Endothelial cell of umbilical vein (primary cell): ENCODE measurements around the gene IRS1. TPM values are rescaled to one million over a fixed set of nuclear protein-coding genes. Genes with fewer than 3 reads are reported as not detected.

Experiments used
- BruUV-seq: library from RNA; stranded (reverse); fragments of 400-500 nt; replicated peaks from 2 replicates; lab custom pipeline; 2021; lab: Mats Ljungman, UMichigan
- CTCF ChIA-PET: fragments of 300-600, 350-600 bp; sonication (Branson Sonifier 250); formaldehyde crosslinking; loops from one replicate; lab custom pipeline; 2021; ENCODE audit warnings: antibody characterized with exemption, inconsistent platforms; lab: Charles Lee
- POLR2A ChIA-PET: fragments of 300-600, 350-600 bp; sonication (Branson Sonifier 250); formaldehyde crosslinking; loops from one replicate; lab custom pipeline; 2021; ENCODE audit warnings: antibody characterized with exemption, inconsistent platforms; lab: Charles Lee
- DNase-seq: peaks from one replicate; pipeline ENCODE4 v3.0.0-alpha.2; 2011; ENCODE audit warnings: low read depth, low spot score
- FAIRE-seq: peaks from 2 replicates; lab custom pipeline; 2011; peaks lifted over from hg19 to GRCh38; lab: Jason Lieb, UNC
- H2AFZ ChIP-seq: 2 replicates; pipeline ENCODE4 v1.6.0; 2012; ENCODE audit warnings: low read depth, low read length, control low read depth, inconsistent platforms
- H3K27ac ChIP-seq: 2 replicates; pipeline ENCODE4 v1.5.1; 2011; ENCODE audit warnings: low read depth, mild to moderate bottlenecking, control low read depth, low read length, moderate library complexity; ENCODE audit not compliant: insufficient read depth
- H3K27me3 ChIP-seq, 2 experiments: 2 replicates each; pipeline versions ENCODE4 v1.6.0 to v1.6.1; 2011; ENCODE audit warnings: low read length in 2 of 2, mixed read lengths in 1 of 2; ENCODE audit not compliant: control insufficient read depth in 2 of 2, insufficient read depth in 2 of 2
- H3K36me3 ChIP-seq, 2 experiments: 2 replicates in 1 of 2; 3 replicates in 1 of 2; pipeline ENCODE4 v1.5.1; 2011; ENCODE audit warnings: low read length in 2 of 2, mild to moderate bottlenecking in 1 of 2, moderate library complexity in 1 of 2; ENCODE audit not compliant: control insufficient read depth in 2 of 2, insufficient read depth in 2 of 2; ENCODE audit errors: extremely low read depth in 1 of 2
- H3K4me1 ChIP-seq: 3 replicates; pipeline ENCODE4 v1.5.1; 2011; ENCODE audit warnings: mild to moderate bottlenecking, low read length; ENCODE audit not compliant: control insufficient read depth, insufficient read depth; ENCODE audit errors: extremely low read depth
- H3K4me2 ChIP-seq: 2 replicates; pipeline ENCODE4 v1.6.1; 2011; ENCODE audit warnings: low read length, control low read depth, mixed read lengths; ENCODE audit not compliant: insufficient read depth
- H3K4me3 ChIP-seq, 3 experiments: fragments of 200-600 bp in 1 of 3; sonication (generic), shearing (Covaris generic) in 1 of 3; replicated peaks in 1 of 3; 2 replicates each; pipeline ENCODE4 v1.5.1; 2011 to 2016; ENCODE audit warnings: control low read depth in 3 of 3, low read length in 3 of 3, mild to moderate bottlenecking in 2 of 3, inconsistent platforms in 1 of 3, low read depth in 1 of 3, moderate library complexity in 1 of 3; ENCODE audit not compliant: insufficient read depth in 1 of 3
- H3K79me2 ChIP-seq: 2 replicates; pipeline ENCODE4 v1.6.0; 2012; ENCODE audit warnings: low read length, inconsistent platforms; ENCODE audit not compliant: control insufficient read depth, insufficient read depth
- H3K9ac ChIP-seq: replicated peaks from 2 replicates; pipeline ENCODE3; 2011; ENCODE audit warnings: low read length, control low read depth; ENCODE audit not compliant: insufficient read depth; ENCODE audit errors: extremely low read depth
- H3K9me1 ChIP-seq: replicated peaks from 3 replicates; pipeline ENCODE4 v1.6.0; 2011; ENCODE audit warnings: mild to moderate bottlenecking, low read length; ENCODE audit not compliant: control insufficient read depth, insufficient read depth; ENCODE audit errors: extremely low read depth
- H3K9me3 ChIP-seq: replicated peaks from 2 replicates; pipeline ENCODE4 v1.5.1; 2012; ENCODE audit warnings: low read length, inconsistent platforms; ENCODE audit not compliant: control insufficient read depth, insufficient read depth
- H4K20me1 ChIP-seq: replicated peaks from 2 replicates; pipeline ENCODE3; 2011; ENCODE audit warnings: mild to moderate bottlenecking, low read length; ENCODE audit not compliant: control insufficient read depth, insufficient read depth; ENCODE audit errors: extremely low read depth
- CTCF ChIP-seq, 2 donors: IDR thresholded peaks; 1 replicate in 1 of 2; 2 replicates in 1 of 2; pipeline ENCODE4 v1.5.1; 2011; ENCODE audit warnings: low read length in 2 of 2, mild to moderate bottlenecking in 2 of 2, moderate library complexity in 2 of 2, control low read depth in 1 of 2, inconsistent platforms in 1 of 2, low read depth in 1 of 2; ENCODE audit not compliant: insufficient read depth in 1 of 2; ENCODE audit errors: extremely low read depth in 1 of 2
- EZH2 ChIP-seq: IDR thresholded peaks from 2 replicates; pipeline ENCODE4 v1.6.1; 2012; ENCODE audit warnings: borderline replicate concordance, low read depth, mild to moderate bottlenecking, moderate library complexity, low read length, inconsistent platforms; ENCODE audit not compliant: severe bottlenecking
- FOS ChIP-seq: IDR thresholded peaks from 2 replicates; pipeline ENCODE4 v1.6.1; 2011; ENCODE audit warnings: mild to moderate bottlenecking, low read length, moderate library complexity, borderline replicate concordance; ENCODE audit not compliant: insufficient read depth
- GATA2 ChIP-seq: IDR thresholded peaks from 2 replicates; pipeline ENCODE4 v1.7.0; 2011; ENCODE audit warnings: low read depth, mild to moderate bottlenecking, moderate library complexity, mixed read lengths, low read length; ENCODE audit not compliant: insufficient read length, insufficient read depth
- JUN ChIP-seq: IDR thresholded peaks from 2 replicates; pipeline ENCODE4 v1.6.1; 2011; ENCODE audit warnings: borderline replicate concordance, low read depth; ENCODE audit not compliant: insufficient read length, insufficient read depth
- MAX ChIP-seq: IDR thresholded peaks from 2 replicates; pipeline ENCODE4 v1.6.1; 2011; ENCODE audit not compliant: insufficient read depth, insufficient read length
- MYC ChIP-seq: IDR thresholded peaks from one replicate; pipeline ENCODE4 v1.6.1; 2011; ENCODE audit warnings: mild to moderate bottlenecking, low read depth, low read length
- POLR2A ChIP-seq: IDR thresholded peaks from 2 replicates; pipeline ENCODE4 v1.6.1; 2012; ENCODE audit warnings: low read depth, mild to moderate bottlenecking, control low read depth, low read length
- POLR2AphosphoS5 ChIP-seq: IDR thresholded peaks from 2 replicates; pipeline ENCODE4 v1.6.1; 2012; ENCODE audit warnings: low read depth, mild to moderate bottlenecking, control low read depth, low read length, moderate library complexity; ENCODE audit not compliant: insufficient read depth
- dilution Hi-C: fragments of 300-500 bp; cut with MboI; formaldehyde crosslinking; loops from one replicate; pipeline ENCODE4 v1.15.0; 2019; ENCODE audit warnings: low sequenced_read_pairs; ENCODE audit not compliant: extremely low pct_ligation_motif_present
- intact Hi-C: fragments of 100-400 bp; cut with micrococcal nuclease; formaldehyde crosslinking; loops from one replicate; pipeline ENCODE4 v1.10.0; 2022
- polyA plus RNA-seq, 4 experiments: library from polyadenylated mRNA; depleted of rRNA in 3 of 4; stranded (reverse) in 3 of 4; unstranded in 1 of 4; fragments of >200 nt; gene quantifications; 2 replicates each; pipeline versions ENCODE4 v1.2.1 to v1.2.3, GENCODE V29; 2011 to 2012; ENCODE audit warnings: missing spikeins in 1 of 4
- total RNA-seq: library from RNA; stranded (reverse); gene quantifications from 2 replicates; pipeline ENCODE4 v1.2.3, GENCODE V29; 2021

Gene IRS1
- total and polyA plus RNA-seq, 2 donors (not counting 3 experiments of a cell fraction or from before 2014, with no cell fraction given), result 0.10 to 0.11 TPM

GRCh38 chr2:226692521-226693126 lies 107.0 kb downstream of the IRS1 start:
- no peak for FAIRE-seq
- H3K9ac ChIP-seq, result no peak overlapping the region

More at GRCh38 chr2:226692521-226693126, 107.0 kb downstream of the IRS1 start:
- Histone ChIP-seq H3K4me2 (no peak overlapping the region), H3K4me3 (no peak overlapping the region), H3K27ac (no peak overlapping the region), H4K20me1 (no peaks in the 10 kb centered on the region), H3K4me1 (no peaks in the 10 kb centered on the region), H3K79me2 (no peaks in the 10 kb centered on the region), H3K36me3 (no peaks in the 10 kb centered on the region), H2AFZ (no peak overlapping the region), H3K9me3 (no peaks in the 10 kb centered on the region), H3K27me3 (no peaks in the 10 kb centered on the region), H3K9me1 (no peaks in the 10 kb centered on the region)
- no peak for TF ChIP-seq CTCF (IDR thresholded peaks at IDR 0.05; ENCODE audit: extremely low read depth in 1 of 2, insufficient read depth in 1 of 2, low read depth in 1 of 2, low read length in 2 of 2)
- TF ChIP-seq FOS, result no peak
- TF ChIP-seq GATA2, result no peak
- TF ChIP-seq MAX, result no peak
- TF ChIP-seq EZH2, result no peak
- TF ChIP-seq POLR2A, result no peak
- TF ChIP-seq MYC, result no peak
- TF ChIP-seq POLR2AphosphoS5, result no peak
- no peak for TF ChIP-seq JUN
- intact Hi-C loops (no loop called here), dilution Hi-C loops (no loop called here)
- no TSS peak for BruUV-seq
- CTCF ChIA-PET, result no interaction called here
- DNase-seq, result no peak
- POLR2A ChIA-PET, result no interaction called here
